Mesenchymal stem cell (in vitro differentiated cells and primary cell): ENCODE results near the gene PLCE1.

Source experiments
- DNase-seq: peaks from one replicate; pipeline ENCODE4 v3.0.0-alpha.2; 2013
- H2AFZ ChIP-seq: one replicate; pipeline ENCODE4 v1.6.1; 2013; ENCODE audit warnings: low read depth, mild to moderate bottlenecking, control low read depth, inconsistent platforms, low read length, moderate library complexity
- H2AK5ac ChIP-seq: 2 replicates; pipeline ENCODE4 v1.6.1; 2013; ENCODE audit warnings: low read length, moderate library complexity, mild to moderate bottlenecking, inconsistent platforms; ENCODE audit not compliant: severe bottlenecking
- H2BK120ac ChIP-seq: one replicate; pipeline ENCODE4 v1.6.1; 2013; ENCODE audit warnings: low read depth, mild to moderate bottlenecking, inconsistent platforms, low read length, moderate library complexity
- H2BK12ac ChIP-seq, 2 experiments: one replicate each; pipeline ENCODE4 v1.6.1; 2013; ENCODE audit warnings: inconsistent platforms in 2 of 2, low read length in 2 of 2, mild to moderate bottlenecking in 2 of 2, moderate library complexity in 2 of 2, control low read depth in 1 of 2
- H2BK15ac ChIP-seq: one replicate; pipeline ENCODE4 v1.6.1; 2013; ENCODE audit warnings: mild to moderate bottlenecking, low read depth, inconsistent platforms; ENCODE audit not compliant: poor library complexity, severe bottlenecking
- H2BK5ac ChIP-seq: 2 replicates; pipeline ENCODE4 v1.6.1; 2013; ENCODE audit warnings: low read depth, mild to moderate bottlenecking, low read length, control low read depth, inconsistent platforms; ENCODE audit not compliant: poor library complexity, severe bottlenecking
- H3K14ac ChIP-seq, 2 experiments: one replicate each; pipeline ENCODE4 v1.6.1; 2013; ENCODE audit warnings: inconsistent platforms in 2 of 2, low read length in 2 of 2, control low read depth in 1 of 2, mild to moderate bottlenecking in 1 of 2, moderate library complexity in 1 of 2
- H3K18ac ChIP-seq, 2 experiments: one replicate each; pipeline ENCODE4 v1.6.1; 2013; ENCODE audit warnings: inconsistent platforms in 2 of 2, low read length in 2 of 2, control low read depth in 1 of 2, low read depth in 1 of 2, mild to moderate bottlenecking in 1 of 2
- H3K23ac ChIP-seq, 2 experiments: one replicate each; pipeline ENCODE4 v1.6.1; 2013; ENCODE audit warnings: inconsistent platforms in 2 of 2, low read length in 2 of 2, mild to moderate bottlenecking in 2 of 2, moderate library complexity in 2 of 2, control low read depth in 1 of 2
- H3K27ac ChIP-seq: 2 replicates; pipeline ENCODE4 v1.5.1; 2013; ENCODE audit warnings: mild to moderate bottlenecking, moderate library complexity, low read length, control low read depth, inconsistent platforms; ENCODE audit not compliant: poor library complexity, severe bottlenecking
- H3K27me3 ChIP-seq, 2 experiments: 2 replicates each; pipeline versions ENCODE4 v1.6.1 to v1.7.0; 2013; ENCODE audit warnings: low read length in 2 of 2, mild to moderate bottlenecking in 2 of 2, moderate library complexity in 2 of 2, control low read depth in 1 of 2, inconsistent platforms in 1 of 2; ENCODE audit not compliant: control insufficient read depth in 1 of 2, insufficient read depth in 1 of 2
- H3K36me3 ChIP-seq, 2 experiments: 2 replicates each; pipeline versions ENCODE4 v1.6.1 to v1.7.0; 2013; ENCODE audit warnings: low read length in 2 of 2, control low read depth in 1 of 2, inconsistent platforms in 1 of 2, low read depth in 1 of 2, mild to moderate bottlenecking in 1 of 2; ENCODE audit not compliant: insufficient read depth in 2 of 2, control insufficient read depth in 1 of 2
- H3K4ac ChIP-seq, 2 experiments: one replicate each; pipeline ENCODE4 v1.6.1; 2013; ENCODE audit warnings: inconsistent platforms in 2 of 2, low read length in 2 of 2, mild to moderate bottlenecking in 2 of 2, moderate library complexity in 2 of 2, control low read depth in 1 of 2, low read depth in 1 of 2
- H3K4me1 ChIP-seq: 2 replicates; pipeline ENCODE4 v1.6.1; 2013; ENCODE audit warnings: low read depth, low read length, control low read depth; ENCODE audit not compliant: control insufficient read depth, insufficient read depth
- H3K4me2 ChIP-seq: 2 replicates; pipeline ENCODE4 v1.6.1; 2013; ENCODE audit warnings: low read length, mild to moderate bottlenecking, inconsistent platforms; ENCODE audit not compliant: poor library complexity, severe bottlenecking
- H3K4me3 ChIP-seq, 2 experiments: 2 replicates each; pipeline versions ENCODE4 v1.5.1 to v1.7.0; 2013; ENCODE audit warnings: low read length in 2 of 2, mild to moderate bottlenecking in 2 of 2, control low read depth in 1 of 2, low read depth in 1 of 2; ENCODE audit not compliant: insufficient read depth in 1 of 2
- H3K79me1 ChIP-seq: replicated peaks from 2 replicates; pipeline ENCODE4 v1.6.1; 2013; ENCODE audit warnings: mild to moderate bottlenecking, control low read depth, low read length, inconsistent platforms; ENCODE audit not compliant: poor library complexity, severe bottlenecking
- H3K9ac ChIP-seq: 2 replicates; pipeline ENCODE4 v1.7.0; 2013; ENCODE audit warnings: mild to moderate bottlenecking, low read length, moderate library complexity
- H3K9me3 ChIP-seq: 2 replicates; pipeline ENCODE4 v1.7.0; 2013; ENCODE audit warnings: mild to moderate bottlenecking, low read length; ENCODE audit not compliant: control insufficient read depth
- H4K8ac ChIP-seq: one replicate; pipeline ENCODE4 v1.6.1; 2013; ENCODE audit warnings: inconsistent platforms, mild to moderate bottlenecking, low read length, moderate library complexity
- H4K91ac ChIP-seq: one replicate; pipeline ENCODE4 v1.6.1; 2013; ENCODE audit warnings: mild to moderate bottlenecking, low read length, inconsistent platforms
- WGBS: methylation state at CpG from one replicate; pipeline ENCODE4 v1.1.7; 2013; ENCODE audit warnings: mixed read lengths; 5-methylcytosine and 5-hydroxymethylcytosine counted together

Gene PLCE1

DNA sequence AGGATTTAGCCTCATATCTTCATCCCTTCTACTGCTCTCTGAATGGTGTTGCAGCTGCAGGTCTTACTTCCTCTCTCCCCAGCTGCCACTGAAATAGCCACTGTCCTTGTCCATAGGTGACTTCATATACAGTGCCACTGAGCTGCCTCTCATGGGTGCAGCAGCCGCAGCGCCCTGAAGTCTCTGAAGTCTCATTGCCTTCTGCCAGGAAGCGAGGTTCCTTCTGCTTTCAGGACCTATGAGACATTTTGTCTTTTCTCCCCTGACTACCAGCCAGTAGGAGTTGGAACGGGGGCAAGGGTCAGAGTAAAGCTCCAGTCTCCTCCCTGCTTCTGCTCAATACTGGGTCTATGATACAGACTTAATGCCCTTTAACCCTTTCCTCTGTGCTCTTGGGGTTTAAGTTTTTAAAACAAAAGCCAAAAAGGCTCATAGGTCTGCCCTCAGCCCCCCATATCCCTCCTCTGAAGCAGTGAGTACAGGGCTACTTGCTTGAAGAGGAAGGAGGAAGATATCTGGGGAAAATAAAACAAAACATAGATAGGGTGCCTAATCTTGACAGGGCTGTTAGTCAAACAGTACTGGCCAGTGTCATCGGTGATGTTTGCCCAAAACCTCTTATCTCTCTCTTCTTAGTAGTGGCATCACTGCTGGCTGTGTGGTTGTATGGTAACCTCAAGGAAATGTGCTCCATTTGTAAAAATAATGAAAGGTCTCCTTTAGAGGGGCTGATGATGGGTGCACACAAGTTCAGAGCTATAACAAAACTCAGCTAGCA is 7.1 kb downstream of the PLCE1 start:
- Histone ChIP-seq H2BK5ac (no peak overlapping the region), H3K4ac (no peak overlapping the region), H2BK120ac (no peak overlapping the region), H3K4me1 (peaks cover 2% of the 10 kb centered on the region), H3K9me3 (no peaks in the 10 kb centered on the region), H3K18ac (no peak overlapping the region), H3K27me3 (no peaks in the 10 kb centered on the region), H3K27ac (no peak overlapping the region), H2AFZ (no peak overlapping the region), H3K4me3 (no peak overlapping the region), H2BK12ac (no peak overlapping the region), H3K23ac (no peak overlapping the region), H3K36me3 (peaks cover 0 to 3% of the 10 kb centered on the region in 2 experiments), H4K91ac (no peak overlapping the region), H3K4me2 (no peak overlapping the region), H4K8ac (no peak overlapping the region), H2BK15ac (no peak overlapping the region), H3K79me1 (peaks cover 7% of the 10 kb centered on the region), H3K9ac (no peak overlapping the region), H2AK5ac (no peak overlapping the region), H3K14ac (no peak overlapping the region)
- WGBS: 98% methylated on average over 4 of the region's 5 CpGs
- DNase-seq: no peak

DNA sequence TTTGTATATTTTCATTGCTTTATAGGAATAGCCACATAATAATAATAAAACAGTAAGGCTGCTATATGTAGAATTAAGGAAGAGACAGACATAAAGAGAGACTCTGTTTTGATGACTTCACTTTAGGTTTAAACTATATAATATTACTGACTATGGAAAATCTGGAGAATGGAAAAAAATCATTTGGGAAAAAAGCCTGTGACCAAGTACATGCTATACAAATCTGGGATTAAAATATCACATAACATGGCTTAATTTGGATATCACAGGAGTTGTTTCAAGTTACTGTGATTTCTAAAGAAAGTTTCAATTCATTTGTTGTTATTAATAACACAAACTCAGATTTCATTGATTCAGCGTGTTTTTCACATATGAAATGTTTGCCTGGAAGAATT is 7.7 kb downstream of the PLCE1 start:
- Histone ChIP-seq H4K91ac (no peak overlapping the region), H2BK12ac (no peak overlapping the region), H2BK15ac (no peak overlapping the region), H2BK5ac (no peak overlapping the region), H2AK5ac (no peak overlapping the region), H3K14ac (no peak overlapping the region), H2AFZ (no peak overlapping the region), H3K36me3 (peaks cover 0 to 3% of the 10 kb centered on the region in 2 experiments), H3K9me3 (no peaks in the 10 kb centered on the region), H3K79me1 (peaks cover 3% of the 10 kb centered on the region), H4K8ac (no peak overlapping the region), H3K18ac (no peak overlapping the region), H3K4ac (no peak overlapping the region), H3K27me3 (no peaks in the 10 kb centered on the region), H3K4me2 (no peak overlapping the region), H3K27ac (no peak overlapping the region), H2BK120ac (no peak overlapping the region), H3K23ac (no peak overlapping the region), H3K4me3 (no peak overlapping the region), H3K4me1 (no peaks in the 10 kb centered on the region), H3K9ac (no peak overlapping the region)
- WGBS: 100% methylated on average over 1 of the region's 1 CpG
- no peak for DNase-seq

DNA sequence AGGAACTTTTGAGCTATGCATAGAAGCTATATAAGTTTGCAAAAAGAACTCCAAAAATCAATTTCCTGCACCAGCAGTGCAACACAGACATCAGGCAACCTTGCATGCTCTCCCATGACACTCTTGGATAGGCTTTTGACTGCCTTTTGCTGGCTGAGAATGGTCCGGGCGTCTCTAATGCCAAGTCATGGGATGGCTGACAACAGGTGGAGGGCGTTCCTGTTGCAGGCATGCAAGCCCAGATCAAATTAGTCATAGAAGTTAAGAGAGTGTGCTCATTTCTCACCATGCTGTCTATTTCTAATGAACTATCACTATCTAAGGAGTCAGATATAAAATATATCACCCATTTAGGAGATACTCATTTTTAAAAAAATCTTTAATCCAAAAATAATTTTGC is 8.4 kb downstream of the PLCE1 start:
- Histone ChIP-seq H3K4me1 (no peaks in the 10 kb centered on the region), H4K91ac (no peak overlapping the region), H3K9ac (no peak overlapping the region), H3K9me3 (no peaks in the 10 kb centered on the region), H3K14ac (no peak overlapping the region), H3K23ac (no peak overlapping the region), H2BK5ac (no peak overlapping the region), H2AFZ (no peak overlapping the region), H3K79me1 (peaks cover 3% of the 10 kb centered on the region), H3K36me3 (peaks cover 0 to 3% of the 10 kb centered on the region in 2 experiments), H3K4me3 (no peak overlapping the region), H2BK12ac (no peak overlapping the region), H4K8ac (no peak overlapping the region), H3K4ac (no peak overlapping the region), H3K27ac (no peak overlapping the region), H2BK120ac (no peak overlapping the region), H2AK5ac (no peak overlapping the region), H3K27me3 (no peaks in the 10 kb centered on the region), H2BK15ac (no peak overlapping the region), H3K4me2 (no peak overlapping the region), H3K18ac (no peak overlapping the region)
- WGBS: 78% methylated on average over 2 of the region's 3 CpGs
- DNase-seq: no peak

DNA sequence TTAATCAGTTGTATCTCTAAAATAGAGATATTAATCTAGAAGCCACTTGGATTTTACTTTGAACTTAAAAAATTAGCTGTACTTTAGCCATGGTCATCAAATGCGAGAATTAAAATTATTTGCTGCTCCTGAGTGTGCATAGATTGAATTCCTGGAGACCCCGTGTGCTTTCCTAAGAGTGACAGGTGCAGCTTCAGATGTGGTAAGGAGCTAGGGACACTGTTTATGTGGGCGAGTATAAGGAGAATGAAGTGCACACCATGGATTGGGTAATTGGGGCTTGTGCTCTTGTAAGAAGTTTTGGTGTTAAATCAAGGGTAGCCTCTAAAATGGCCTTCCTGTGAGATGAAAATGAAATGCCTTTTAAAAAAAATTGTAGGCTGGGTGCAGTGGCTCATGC is 9.8 kb downstream of the PLCE1 start:
- Histone ChIP-seq H3K4me3 (no peak overlapping the region), H3K4me2 (no peak overlapping the region), H3K9ac (no peak overlapping the region), H4K8ac (no peak overlapping the region), H2AK5ac (no peak overlapping the region), H2BK12ac (no peak overlapping the region), H3K36me3 (peaks cover 0 to 3% of the 10 kb centered on the region in 2 experiments), H3K18ac (no peak overlapping the region), H2BK120ac (no peak overlapping the region), H4K91ac (no peak overlapping the region), H3K27ac (no peak overlapping the region), H3K27me3 (no peaks in the 10 kb centered on the region), H2BK15ac (no peak overlapping the region), H2AFZ (no peak overlapping the region), H3K4me1 (no peaks in the 10 kb centered on the region), H3K14ac (no peak overlapping the region), H3K9me3 (no peaks in the 10 kb centered on the region), H2BK5ac (no peak overlapping the region), H3K79me1 (peaks cover 2% of the 10 kb centered on the region), H3K23ac (no peak overlapping the region), H3K4ac (no peak overlapping the region)
- DNase-seq: no peak
- 95% methylated on average over 3 of the region's 3 CpGs for WGBS
